Central memory CD8-positive, alpha-beta T cell (primary cell): Measurements from ENCODE around the gene IFNA8.

Source experiments
- ATAC-seq: fragments of 150-1000 bp; cut with Tn5 transposase; replicated peaks from 2 replicates; pipeline ENCODE4 v1.10.0; 2022; ENCODE audit warnings: mild to moderate bottlenecking, moderate FRiP score, moderate number of reproducible peaks; ENCODE audit not compliant: poor library complexity, severe bottlenecking; ENCODE audit errors: extremely low read depth
- DNase-seq, 2 donors: peaks; one replicate each; pipeline ENCODE4 v3.0.0; 2021; ENCODE audit warnings: low spot score in 2 of 2
- H3K27ac Mint-ChIP-seq: one replicate; pipeline ENCODE4 v1.8.0; 2022; ENCODE audit warnings: low read depth, mild to moderate bottlenecking, moderate library complexity, mixed read lengths
- H3K27me3 Mint-ChIP-seq: one replicate; pipeline ENCODE4 v1.8.0; 2022; ENCODE audit warnings: mixed read lengths
- H3K36me3 Mint-ChIP-seq: one replicate; pipeline ENCODE4 v1.8.0; 2022; ENCODE audit warnings: mild to moderate bottlenecking, moderate library complexity, mixed read lengths; ENCODE audit not compliant: insufficient read depth
- H3K4me1 Mint-ChIP-seq: one replicate; pipeline ENCODE4 v1.8.0; 2022; ENCODE audit warnings: mixed read lengths
- H3K4me3 Mint-ChIP-seq: one replicate; pipeline ENCODE4 v1.8.0; 2022; ENCODE audit warnings: mild to moderate bottlenecking, moderate library complexity, mixed read lengths
- H3K9me3 Mint-ChIP-seq: one replicate; pipeline ENCODE4 v1.8.0; 2022; ENCODE audit warnings: mixed read lengths

The IFNA8 gene

DNA sequence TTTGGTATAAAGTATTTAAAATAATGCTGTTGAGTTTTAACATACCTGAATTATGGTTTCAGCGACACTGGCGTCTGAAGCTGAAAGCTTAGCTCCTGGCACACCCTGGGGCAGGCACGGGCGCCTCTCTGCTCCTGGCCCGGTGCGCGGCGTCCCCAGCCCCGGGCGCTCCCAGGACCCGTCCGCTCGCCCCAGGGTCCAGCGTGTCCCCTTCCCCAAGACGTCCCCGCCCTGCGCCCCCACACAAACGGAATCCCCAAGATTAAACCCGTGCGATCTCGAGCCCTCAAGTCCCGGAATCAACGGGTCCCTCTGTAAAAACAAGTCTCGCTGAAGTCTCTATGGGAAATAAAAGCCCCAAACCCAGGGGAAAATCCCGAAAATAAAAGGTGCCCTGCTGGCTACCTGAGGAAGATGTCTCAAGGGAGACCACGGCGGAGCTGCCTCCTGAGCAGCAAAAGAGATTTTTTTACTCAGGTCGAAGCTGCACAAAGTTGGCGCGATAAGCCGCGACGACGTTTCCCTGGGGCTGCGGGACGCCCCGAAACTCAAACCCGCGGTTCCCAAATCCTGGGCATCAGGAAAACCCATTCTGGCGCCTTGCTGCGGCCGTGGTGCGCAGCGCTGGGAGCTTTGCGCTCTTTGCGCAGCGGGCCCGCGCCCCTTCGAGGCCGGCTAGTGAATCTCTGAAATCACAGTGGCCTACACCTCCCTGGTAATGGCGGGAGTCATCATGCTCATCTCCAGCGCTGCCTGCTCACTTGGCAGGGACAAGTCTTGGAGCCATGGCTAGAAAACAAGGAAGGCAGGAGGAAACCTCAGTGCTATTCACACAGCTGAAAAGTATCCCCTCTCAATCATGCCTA lies 6.3 kb upstream of the IFNA8 start:
- no peak for ATAC-seq
- no peak for DNase-seq
- Mint-ChIP-seq H3K27me3 (peaks cover 73% of the 10 kb centered on the region), H3K9me3 (no peaks in the 10 kb centered on the region), H3K27ac (no peak overlapping the region), H3K4me1 (no peaks in the 10 kb centered on the region), H3K36me3 (peaks cover 1% of the 10 kb centered on the region), H3K4me3 (no peak overlapping the region)

DNA sequence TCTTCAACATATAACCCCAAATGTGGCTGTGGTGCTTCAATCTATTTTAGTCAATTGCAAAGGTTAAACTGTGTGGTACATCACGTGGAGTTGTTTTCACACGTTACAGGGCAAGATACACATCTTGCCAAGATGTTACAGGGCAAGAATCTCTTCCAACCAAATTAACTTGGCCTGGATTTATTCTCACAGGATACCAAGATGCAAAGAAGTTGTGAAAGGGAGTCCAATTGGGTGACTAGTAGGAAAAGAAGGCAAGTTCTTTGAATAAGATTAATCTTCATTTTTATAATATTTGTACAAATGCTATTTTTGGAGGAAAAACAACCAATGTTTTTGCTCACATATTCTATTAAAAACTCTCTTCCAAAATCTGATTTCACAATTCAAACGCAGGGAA lies 4.8 kb upstream of the IFNA8 start:
- DNase-seq (no peak), ATAC-seq (no peak)
- Mint-ChIP-seq H3K9me3 (no peaks in the 10 kb centered on the region), H3K27ac (no peak overlapping the region), H3K36me3 (peaks cover 1% of the 10 kb centered on the region), H3K4me1 (no peaks in the 10 kb centered on the region), H3K4me3 (no peak overlapping the region), H3K27me3 (peaks cover 61% of the 10 kb centered on the region)

DNA sequence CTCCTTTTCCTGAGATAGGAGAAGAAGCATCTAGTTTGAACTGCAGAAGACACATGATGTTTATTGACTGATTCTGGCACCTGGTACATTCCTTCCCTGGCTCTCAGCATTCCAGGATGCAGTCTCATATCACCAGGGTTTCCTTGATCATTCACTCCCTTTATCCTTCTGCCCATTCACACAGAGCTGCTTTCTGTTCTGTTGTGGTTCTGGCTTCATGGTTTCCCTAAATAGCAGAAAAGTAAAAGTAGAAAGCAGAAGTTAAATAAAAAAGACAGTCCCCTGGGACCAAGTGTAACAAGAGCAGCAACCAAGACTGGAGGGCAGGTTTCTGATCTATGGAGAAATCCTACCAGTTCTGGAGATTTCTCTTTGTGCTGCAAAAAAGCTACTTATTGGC lies 3.2 kb downstream of the IFNA8 start:
- no peak overlapping the region for H3K4me3 Mint-ChIP-seq
- peaks cover 2% of the 10 kb centered on the region for H3K36me3 Mint-ChIP-seq
- ATAC-seq (no peak), DNase-seq (no peak)
- H3K9me3 Mint-ChIP-seq: no peaks in the 10 kb centered on the region
- H3K27ac Mint-ChIP-seq: no peak overlapping the region
- H3K27me3 Mint-ChIP-seq: peaks cover 73% of the 10 kb centered on the region
- H3K4me1 Mint-ChIP-seq: no peaks in the 10 kb centered on the region

DNA sequence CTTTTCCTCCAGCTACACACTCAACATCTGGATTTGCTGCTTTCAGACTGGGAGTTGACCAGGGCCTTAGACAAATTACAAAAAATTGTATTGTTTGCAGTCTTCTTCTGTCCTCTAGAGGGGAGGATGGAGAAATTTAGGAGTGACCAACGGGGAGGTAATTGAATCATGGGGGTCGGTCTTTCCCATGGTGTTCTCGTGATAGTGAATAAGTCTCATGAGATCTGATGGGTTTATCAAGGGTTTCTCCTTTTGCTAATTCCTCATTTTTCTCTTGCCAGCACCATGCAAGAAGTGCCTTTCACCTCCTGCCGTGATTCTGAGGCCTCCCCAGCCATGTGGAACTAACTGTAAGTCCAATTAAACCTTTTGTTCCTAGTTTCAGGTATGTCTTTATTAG lies 4.2 kb downstream of the IFNA8 start:
- DNase-seq (no peak), ATAC-seq (no peak)
- Mint-ChIP-seq H3K36me3 (peaks cover 2% of the 10 kb centered on the region), H3K9me3 (no peaks in the 10 kb centered on the region), H3K27ac (no peak overlapping the region), H3K4me1 (no peaks in the 10 kb centered on the region), H3K4me3 (no peak overlapping the region), H3K27me3 (peaks cover 64% of the 10 kb centered on the region)

DNA sequence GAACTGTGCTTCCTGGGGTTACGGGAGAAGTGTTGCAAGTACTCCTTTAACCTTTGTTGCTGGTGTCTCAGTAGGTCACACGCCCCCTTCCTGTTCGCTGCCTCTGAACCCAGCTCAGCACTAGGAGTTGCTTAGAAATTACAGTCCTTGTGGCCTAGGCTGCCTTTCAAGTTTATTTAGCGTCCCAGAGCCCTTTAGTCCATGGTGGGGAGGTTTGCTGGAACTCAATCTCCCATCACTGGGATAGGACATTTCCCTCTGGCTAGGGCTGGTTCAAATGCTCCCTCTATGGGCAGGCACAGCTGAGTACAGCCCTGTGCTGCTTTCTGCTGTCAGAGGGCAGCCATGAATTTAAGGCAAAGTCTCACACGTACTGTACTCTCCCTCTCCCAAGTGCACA lies 4.7 kb downstream of the IFNA8 start:
- Mint-ChIP-seq H3K9me3 (no peaks in the 10 kb centered on the region), H3K4me3 (no peak overlapping the region), H3K4me1 (no peaks in the 10 kb centered on the region)

DNA sequence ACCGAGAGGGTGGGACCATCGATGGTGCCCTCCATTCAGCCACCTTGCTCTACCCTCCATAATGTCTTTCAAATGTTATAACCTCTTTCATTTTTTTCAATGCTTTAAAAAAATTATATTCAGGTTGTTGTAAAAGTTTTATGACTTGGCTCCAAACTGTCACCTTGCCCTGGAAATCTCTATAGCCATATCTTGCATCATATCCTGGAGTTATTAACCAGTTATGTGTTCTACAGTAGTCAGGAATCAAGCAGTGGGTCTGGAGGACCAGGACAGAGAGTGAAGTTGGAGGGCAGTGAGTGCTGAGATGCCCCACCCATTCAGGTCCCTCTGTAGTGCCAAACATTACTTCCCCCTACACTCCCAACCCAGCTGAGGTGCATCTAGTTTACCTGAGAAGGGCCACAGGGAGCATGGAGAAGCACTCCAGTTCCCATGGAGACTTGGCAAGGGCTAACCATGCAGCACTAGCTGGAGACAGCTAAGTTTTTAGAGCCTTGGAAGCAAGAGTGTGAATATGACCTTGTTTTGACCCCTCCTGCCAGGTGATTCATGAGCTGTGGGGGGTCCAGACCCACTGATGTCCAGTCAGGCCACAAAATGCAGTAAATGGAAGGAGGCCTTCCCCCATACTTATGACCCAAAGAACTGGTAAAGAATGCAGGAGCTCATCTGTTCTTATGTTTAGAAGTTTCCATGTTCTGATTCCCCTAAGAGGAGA lies 5.5 kb downstream of the IFNA8 start:
- no peaks in the 10 kb centered on the region for H3K9me3 Mint-ChIP-seq
- H3K27me3 Mint-ChIP-seq: peaks cover 64% of the 10 kb centered on the region
- DNase-seq: no peak
- no peaks in the 10 kb centered on the region for H3K4me1 Mint-ChIP-seq
- no peak for ATAC-seq
- no peak overlapping the region for H3K27ac Mint-ChIP-seq
- peaks cover 2% of the 10 kb centered on the region for H3K36me3 Mint-ChIP-seq
- H3K4me3 Mint-ChIP-seq: no peak overlapping the region

More for the DNA sequence above, 4.7 kb downstream of the IFNA8 start:
- peaks cover 64% of the 10 kb centered on the region for H3K27me3 Mint-ChIP-seq
- no peak overlapping the region for H3K27ac Mint-ChIP-seq
- H3K36me3 Mint-ChIP-seq: peaks cover 2% of the 10 kb centered on the region
- DNase-seq (no peak), ATAC-seq (no peak)

DNA sequence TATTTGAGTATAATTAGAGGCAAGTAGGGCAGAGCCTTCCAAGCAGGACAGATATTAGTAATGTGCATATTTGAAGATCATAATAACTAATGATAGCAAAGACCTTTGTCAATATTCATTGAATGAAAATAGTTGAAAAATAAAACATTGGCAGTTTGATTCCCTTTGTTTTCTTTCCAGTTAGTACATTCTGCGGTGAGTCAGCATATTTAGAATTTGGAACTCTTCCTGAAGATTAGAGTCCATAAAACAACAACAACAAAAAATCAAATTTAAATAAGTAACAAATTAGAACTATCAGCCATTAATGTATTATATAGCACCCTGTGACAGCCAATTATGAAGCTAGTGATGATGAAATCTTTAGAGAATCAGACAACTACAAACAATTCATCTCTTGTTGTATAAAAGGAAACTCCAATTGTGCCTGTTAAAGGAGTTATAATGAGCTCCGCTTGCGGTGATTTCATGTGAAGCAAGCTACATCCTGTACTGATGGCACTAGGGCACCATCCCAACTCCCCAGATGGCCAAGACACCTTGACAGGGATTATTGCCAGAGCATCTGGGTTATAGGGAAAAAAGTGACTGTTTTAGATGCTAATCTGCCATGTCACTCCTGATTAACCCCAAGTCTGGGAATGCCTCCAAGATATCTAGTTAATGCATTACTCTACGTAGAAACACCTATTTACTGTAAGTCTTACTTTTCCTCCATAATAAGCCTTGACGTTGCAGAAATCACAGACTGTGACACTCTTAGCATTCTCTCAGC lies 6.8 kb downstream of the IFNA8 start:
- Mint-ChIP-seq H3K27ac (no peak overlapping the region), H3K4me3 (no peak overlapping the region), H3K27me3 (peaks cover 56% of the 10 kb centered on the region), H3K4me1 (no peaks in the 10 kb centered on the region), H3K9me3 (no peaks in the 10 kb centered on the region), H3K36me3 (peaks cover 2% of the 10 kb centered on the region)
- no peak for ATAC-seq
- no peak for DNase-seq

DNA sequence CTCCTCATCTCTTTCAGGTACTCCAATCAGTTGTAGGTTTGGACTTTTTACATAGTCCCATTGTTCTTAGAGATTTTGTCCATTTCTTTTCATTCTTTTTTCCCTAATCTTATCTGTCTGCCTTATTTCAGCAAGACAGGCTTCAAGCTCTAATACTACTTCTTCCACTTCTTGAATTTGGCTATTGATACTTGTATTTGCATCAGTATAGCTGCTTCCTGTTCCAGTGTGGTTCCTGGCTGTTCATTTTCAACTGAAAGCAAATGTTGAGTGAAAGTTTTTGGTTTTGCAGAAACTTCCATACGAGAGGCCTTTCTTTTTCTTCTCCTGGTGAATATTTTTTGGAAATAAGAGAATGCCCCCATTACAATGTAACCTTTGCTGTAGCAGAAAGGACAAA lies 19.3 kb downstream of the IFNA8 start:
- Mint-ChIP-seq H3K27me3 (peaks cover 85% of the 10 kb centered on the region), H3K36me3 (peaks cover 3% of the 10 kb centered on the region), H3K27ac (no peak overlapping the region), H3K4me3 (no peak overlapping the region), H3K4me1 (no peaks in the 10 kb centered on the region), H3K9me3 (no peaks in the 10 kb centered on the region)
- ATAC-seq: no peak
- DNase-seq: no peak

DNA sequence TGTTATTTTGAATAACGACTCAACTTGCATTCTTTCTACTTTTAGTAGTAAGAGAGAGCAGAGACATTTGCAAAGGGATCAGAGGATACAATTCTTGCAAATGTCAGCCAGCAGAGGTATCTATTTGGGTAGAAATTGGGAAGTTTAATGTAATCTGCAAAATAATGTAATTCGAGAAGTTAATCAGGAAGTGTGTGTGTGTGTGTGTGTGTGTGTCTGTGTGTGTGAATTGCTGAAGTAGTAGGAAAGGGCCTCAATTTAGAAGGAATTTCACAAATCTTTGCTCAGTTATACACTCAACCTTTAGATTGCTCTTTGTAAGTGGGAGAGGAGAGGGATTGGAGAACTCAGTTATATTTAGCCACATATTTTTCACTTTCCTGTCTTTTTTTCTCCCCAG lies 20.3 kb downstream of the IFNA8 start:
- no peaks in the 10 kb centered on the region for H3K4me1 Mint-ChIP-seq
- no peaks in the 10 kb centered on the region for H3K9me3 Mint-ChIP-seq
- no peak overlapping the region for H3K27ac Mint-ChIP-seq
- no peak overlapping the region for H3K4me3 Mint-ChIP-seq
- peaks cover 3% of the 10 kb centered on the region for H3K36me3 Mint-ChIP-seq
- ATAC-seq (no peak), DNase-seq (no peak)
- H3K27me3 Mint-ChIP-seq: peaks cover 94% of the 10 kb centered on the region

DNA sequence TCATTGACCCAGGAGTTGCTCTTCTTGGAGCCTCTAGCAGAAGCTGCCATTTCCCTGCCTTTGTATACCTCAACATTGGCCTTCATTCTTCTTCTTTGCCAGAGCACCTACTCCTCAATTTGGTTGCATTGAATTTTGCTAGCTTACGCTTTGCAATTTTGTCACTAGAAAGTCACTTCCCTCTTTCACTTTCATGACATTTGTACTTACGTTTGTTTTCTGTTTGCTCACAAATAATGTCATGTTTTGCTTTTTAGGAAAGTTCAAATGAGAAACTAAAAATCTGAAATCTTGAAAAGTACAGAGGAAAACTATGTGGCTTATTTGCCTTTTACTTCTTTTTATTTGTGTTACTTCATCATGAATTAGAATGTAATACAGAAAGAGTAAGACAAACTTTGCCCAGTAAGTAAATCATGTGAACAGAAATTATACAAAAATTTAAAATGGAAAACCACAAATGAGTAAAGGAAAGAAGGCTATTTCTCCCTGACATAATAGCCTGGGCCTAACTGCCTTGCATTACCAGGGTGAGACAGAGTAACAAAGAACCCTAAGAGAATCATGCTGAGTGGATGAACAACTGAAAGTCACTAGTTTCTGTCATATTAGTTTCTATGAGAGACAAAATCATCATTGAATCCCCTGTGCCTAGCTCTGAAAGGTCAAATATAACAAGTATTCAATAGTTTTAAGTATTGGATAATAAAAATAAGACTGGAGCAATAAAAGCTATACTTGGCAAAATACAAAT lies 23.9 kb downstream of the IFNA8 start:
- Mint-ChIP-seq H3K36me3 (peaks cover 1% of the 10 kb centered on the region), H3K4me1 (no peaks in the 10 kb centered on the region), H3K9me3 (no peaks in the 10 kb centered on the region), H3K27ac (no peak overlapping the region), H3K4me3 (no peak overlapping the region), H3K27me3 (peaks cover 79% of the 10 kb centered on the region)
- ATAC-seq: no peak
- no peak for DNase-seq

DNA sequence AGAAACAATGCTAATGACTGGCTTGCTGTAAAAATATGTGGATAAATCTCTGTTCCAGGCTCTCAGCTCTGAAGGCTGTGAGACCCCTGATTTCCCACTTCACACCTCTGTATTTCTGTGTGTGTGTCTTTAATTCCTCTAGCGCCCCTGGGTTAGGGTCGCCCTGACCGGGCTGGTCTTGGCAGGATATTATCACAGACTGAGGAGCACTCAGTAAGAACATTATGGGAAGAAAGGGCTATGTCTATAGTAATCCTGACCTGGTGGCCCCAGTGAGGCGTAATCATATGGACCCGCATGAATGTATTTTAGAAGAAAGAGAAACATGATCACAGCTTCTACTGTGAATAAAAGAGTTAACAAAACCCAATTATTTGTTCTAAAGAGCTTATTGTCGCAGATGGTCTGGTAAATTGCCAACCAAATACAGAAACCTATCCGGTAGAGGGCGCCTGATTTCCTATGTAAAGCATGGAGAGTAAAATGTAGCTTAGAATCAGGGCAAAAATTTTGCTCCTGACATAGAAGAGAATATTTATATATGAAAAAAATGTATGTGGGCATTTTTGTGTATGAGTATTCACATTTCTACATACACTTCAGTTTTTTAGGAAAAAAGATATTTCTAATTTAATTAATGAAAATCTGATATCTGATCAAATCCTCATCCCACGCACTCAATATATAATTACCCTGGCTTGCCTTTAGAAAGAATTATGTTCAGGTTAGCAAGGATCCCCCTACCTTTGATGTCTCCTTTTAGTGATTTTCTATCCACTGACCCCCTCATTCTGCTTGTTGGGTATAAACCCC lies 25.5 kb downstream of the IFNA8 start:
- Mint-ChIP-seq H3K36me3 (no peaks in the 10 kb centered on the region), H3K9me3 (no peaks in the 10 kb centered on the region), H3K4me1 (no peaks in the 10 kb centered on the region), H3K4me3 (no peak overlapping the region), H3K27ac (no peak overlapping the region), H3K27me3 (peaks cover 63% of the 10 kb centered on the region)
- no peak for ATAC-seq
- no peak for DNase-seq
